Measurements from ENCODE around the gene CD6.

GRCh38 chr11:61056981-61057380 is 85.5 kb downstream of the CD6 start:
- TF ChIP-seq, protein P1, sequence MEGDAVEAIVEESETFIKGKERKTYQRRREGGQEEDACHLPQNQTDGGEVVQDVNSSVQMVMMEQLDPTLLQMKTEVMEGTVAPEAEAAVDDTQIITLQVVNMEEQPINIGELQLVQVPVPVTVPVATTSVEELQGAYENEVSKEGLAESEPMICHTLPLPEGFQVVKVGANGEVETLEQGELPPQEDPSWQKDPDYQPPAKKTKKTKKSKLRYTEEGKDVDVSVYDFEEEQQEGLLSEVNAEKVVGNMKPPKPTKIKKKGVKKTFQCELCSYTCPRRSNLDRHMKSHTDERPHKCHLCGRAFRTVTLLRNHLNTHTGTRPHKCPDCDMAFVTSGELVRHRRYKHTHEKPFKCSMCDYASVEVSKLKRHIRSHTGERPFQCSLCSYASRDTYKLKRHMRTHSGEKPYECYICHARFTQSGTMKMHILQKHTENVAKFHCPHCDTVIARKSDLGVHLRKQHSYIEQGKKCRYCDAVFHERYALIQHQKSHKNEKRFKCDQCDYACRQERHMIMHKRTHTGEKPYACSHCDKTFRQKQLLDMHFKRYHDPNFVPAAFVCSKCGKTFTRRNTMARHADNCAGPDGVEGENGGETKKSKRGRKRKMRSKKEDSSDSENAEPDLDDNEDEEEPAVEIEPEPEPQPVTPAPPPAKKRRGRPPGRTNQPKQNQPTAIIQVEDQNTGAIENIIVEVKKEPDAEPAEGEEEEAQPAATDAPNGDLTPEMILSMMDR (IDR thresholded peaks at IDR 0.05) = no peak
- no peak for TF ChIP-seq POLR2A (IDR thresholded peaks at IDR 0.05)
